HL-60 (cell line): Measurements from ENCODE around the gene EXOC2.

Source experiments
- DNase-seq, 2 experiments: peaks; one replicate each; pipeline ENCODE4 v3.0.0-alpha.2; 2010 to 2020; ENCODE audit warnings: low read depth in 1 of 2, low spot score in 1 of 2
- H3K27ac ChIP-seq: fragments of 250-450 bp; sonication (Bioruptor Pico); replicated peaks from 2 replicates; pipeline ENCODE4 v1.5.1; 2020; ENCODE audit warnings: mild to moderate bottlenecking, moderate library complexity
- H3K27me3 ChIP-seq: fragments of 250-450 bp; sonication (Bioruptor Pico); 2 replicates; pipeline ENCODE4 v1.5.1; 2021; ENCODE audit warnings: mild to moderate bottlenecking, moderate library complexity; ENCODE audit not compliant: insufficient read depth, poor library complexity, severe bottlenecking
- H3K4me3 ChIP-seq: replicated peaks from 2 replicates; pipeline ENCODE4 v1.5.1; 2011; ENCODE audit warnings: mild to moderate bottlenecking, control low read depth, low read length; ENCODE audit not compliant: insufficient read depth
- CTCF ChIP-seq: IDR thresholded peaks from one replicate; pipeline ENCODE4 v1.5.1; 2011; ENCODE audit warnings: low read length, control low read depth, inconsistent platforms; ENCODE audit not compliant: insufficient read depth
- GABPA ChIP-seq: IDR thresholded peaks from 2 replicates; pipeline ENCODE4 v1.6.1; 2012; ENCODE audit warnings: low read depth
- POLR2AphosphoS5 ChIP-seq: IDR thresholded peaks from 2 replicates; pipeline ENCODE4 v1.6.1; 2012; ENCODE audit warnings: low read depth
- SPI1 ChIP-seq: IDR thresholded peaks from 2 replicates; pipeline ENCODE4 v1.6.1; 2012; ENCODE audit warnings: low read depth, mild to moderate bottlenecking, borderline replicate concordance
- TF ChIP-seq, protein P1 (sequence below): IDR thresholded peaks from 2 replicates; pipeline ENCODE4 v1.6.1; 2012; ENCODE audit warnings: low read depth; ENCODE audit not compliant: insufficient replicate concordance

Gene EXOC2

GRCh38 chr6:558959-559358 lies 134.0 kb downstream of the EXOC2 start:
- Histone ChIP-seq H3K4me3 (no peak overlapping the region), H3K27me3 (no peaks in the 10 kb centered on the region), H3K27ac (no peak overlapping the region)
- no peak for DNase-seq
- TF ChIP-seq GABPA (no peak), SPI1 (no peak), POLR2AphosphoS5 (no peak)

DNA sequence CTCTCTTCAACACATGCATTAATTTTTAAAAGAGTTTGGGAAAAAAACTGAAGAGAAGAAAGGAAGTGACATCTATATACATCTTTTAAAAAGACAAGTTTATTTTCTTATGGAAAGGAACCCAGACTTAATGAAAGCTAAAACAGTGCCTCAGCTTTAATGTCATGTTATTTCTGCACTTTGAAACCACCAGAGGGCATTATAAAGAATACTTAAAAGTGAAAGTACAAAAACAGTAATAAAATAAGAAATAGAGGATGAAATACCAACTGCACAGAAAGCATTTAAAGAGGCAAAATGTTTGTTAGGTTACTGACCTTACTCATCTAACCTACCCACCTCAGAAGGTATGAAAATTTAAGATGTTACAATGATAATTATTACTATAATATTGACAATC lies 134.8 kb downstream of the EXOC2 start:
- DNase-seq = no peak
- TF ChIP-seq CTCF = no peak
- no peak for TF ChIP-seq SPI1
- no peak for TF ChIP-seq GABPA
- TF ChIP-seq POLR2AphosphoS5 = no peak
- TF ChIP-seq, protein P1, sequence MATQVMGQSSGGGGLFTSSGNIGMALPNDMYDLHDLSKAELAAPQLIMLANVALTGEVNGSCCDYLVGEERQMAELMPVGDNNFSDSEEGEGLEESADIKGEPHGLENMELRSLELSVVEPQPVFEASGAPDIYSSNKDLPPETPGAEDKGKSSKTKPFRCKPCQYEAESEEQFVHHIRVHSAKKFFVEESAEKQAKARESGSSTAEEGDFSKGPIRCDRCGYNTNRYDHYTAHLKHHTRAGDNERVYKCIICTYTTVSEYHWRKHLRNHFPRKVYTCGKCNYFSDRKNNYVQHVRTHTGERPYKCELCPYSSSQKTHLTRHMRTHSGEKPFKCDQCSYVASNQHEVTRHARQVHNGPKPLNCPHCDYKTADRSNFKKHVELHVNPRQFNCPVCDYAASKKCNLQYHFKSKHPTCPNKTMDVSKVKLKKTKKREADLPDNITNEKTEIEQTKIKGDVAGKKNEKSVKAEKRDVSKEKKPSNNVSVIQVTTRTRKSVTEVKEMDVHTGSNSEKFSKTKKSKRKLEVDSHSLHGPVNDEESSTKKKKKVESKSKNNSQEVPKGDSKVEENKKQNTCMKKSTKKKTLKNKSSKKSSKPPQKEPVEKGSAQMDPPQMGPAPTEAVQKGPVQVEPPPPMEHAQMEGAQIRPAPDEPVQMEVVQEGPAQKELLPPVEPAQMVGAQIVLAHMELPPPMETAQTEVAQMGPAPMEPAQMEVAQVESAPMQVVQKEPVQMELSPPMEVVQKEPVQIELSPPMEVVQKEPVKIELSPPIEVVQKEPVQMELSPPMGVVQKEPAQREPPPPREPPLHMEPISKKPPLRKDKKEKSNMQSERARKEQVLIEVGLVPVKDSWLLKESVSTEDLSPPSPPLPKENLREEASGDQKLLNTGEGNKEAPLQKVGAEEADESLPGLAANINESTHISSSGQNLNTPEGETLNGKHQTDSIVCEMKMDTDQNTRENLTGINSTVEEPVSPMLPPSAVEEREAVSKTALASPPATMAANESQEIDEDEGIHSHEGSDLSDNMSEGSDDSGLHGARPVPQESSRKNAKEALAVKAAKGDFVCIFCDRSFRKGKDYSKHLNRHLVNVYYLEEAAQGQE = no peak
- no peak overlapping the region for H3K4me3 ChIP-seq
- no peaks in the 10 kb centered on the region for H3K27me3 ChIP-seq
- no peak overlapping the region for H3K27ac ChIP-seq

DNA sequence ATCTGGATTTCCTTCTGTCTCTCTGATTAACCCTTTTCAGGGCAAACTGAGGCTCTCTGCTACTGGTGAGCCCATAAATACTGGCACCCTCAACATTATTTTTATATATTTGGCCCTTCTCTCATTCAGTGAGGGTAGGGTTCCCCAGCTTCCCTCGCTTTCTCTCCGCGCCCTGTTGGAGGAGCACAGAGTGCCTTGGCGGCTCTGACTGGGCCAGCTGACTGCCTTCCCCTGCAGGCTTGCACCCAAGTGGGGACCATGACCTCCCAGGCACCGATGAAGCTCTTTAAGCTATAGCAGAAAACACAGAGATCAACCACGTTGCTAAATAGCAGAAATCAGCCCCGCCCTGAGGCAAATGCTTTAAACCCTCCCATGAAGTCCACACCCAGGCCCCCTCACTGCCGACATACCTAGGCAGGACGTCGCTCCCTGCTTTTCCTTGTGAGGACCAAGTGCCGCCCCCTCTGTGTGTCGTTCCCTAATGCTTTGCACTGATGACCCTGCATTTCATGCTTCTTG lies 141.0 kb downstream of the EXOC2 start:
- Histone ChIP-seq H3K4me3 (no peak overlapping the region), H3K27me3 (no peaks in the 10 kb centered on the region), H3K27ac (no peak overlapping the region)
- no peak for DNase-seq
- TF ChIP-seq, protein P1 = no peak
- TF ChIP-seq CTCF (no peak), SPI1 (no peak), POLR2AphosphoS5 (no peak), GABPA (no peak)

- Histone ChIP-seq H3K27ac (no peak overlapping the region), H3K4me3 (no peak overlapping the region), H3K27me3 (no peaks in the 10 kb centered on the region)
- DNase-seq = no peak
- TF ChIP-seq SPI1 (no peak), CTCF (no peak), GABPA (no peak), POLR2AphosphoS5 (no peak)
- TF ChIP-seq, protein P1 = no peak
Measured at GRCh38 chr6:551405-551804, 141.5 kb downstream of the EXOC2 start.
